CD4-positive, alpha-beta T cell treated with Interleukin-6 at 100 ng/mL for 8 hours (primary cell): ENCODE measurements around the gene ZNRF4.

Source experiments
- DNase-seq: peaks from one replicate; pipeline ENCODE4 v3.0.0-alpha.2; 2020; ENCODE audit warnings: mixed read lengths, low spot score

The ZNRF4 gene

DNA sequence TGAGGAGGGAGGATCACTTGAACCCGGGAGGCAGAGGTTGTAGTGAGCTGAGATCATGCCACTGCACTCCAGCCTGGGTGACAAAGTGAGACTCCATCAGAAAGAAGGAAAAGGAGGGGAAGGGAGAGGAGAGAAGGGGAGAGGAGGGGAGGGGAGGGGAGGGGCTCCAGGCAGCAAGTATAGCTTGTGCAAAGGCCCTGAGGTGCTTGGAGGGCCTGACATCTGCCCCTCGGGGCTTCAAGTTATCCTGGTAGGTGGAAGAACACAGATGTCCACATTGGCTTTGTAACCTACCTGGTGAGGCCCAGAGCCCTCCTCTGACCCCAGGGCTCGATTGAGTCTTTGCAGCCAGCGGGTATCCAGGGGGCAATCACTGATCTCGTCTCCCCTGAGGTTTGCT is 11.5 kb upstream of the ZNRF4 start:
- no peak for DNase-seq

DNA sequence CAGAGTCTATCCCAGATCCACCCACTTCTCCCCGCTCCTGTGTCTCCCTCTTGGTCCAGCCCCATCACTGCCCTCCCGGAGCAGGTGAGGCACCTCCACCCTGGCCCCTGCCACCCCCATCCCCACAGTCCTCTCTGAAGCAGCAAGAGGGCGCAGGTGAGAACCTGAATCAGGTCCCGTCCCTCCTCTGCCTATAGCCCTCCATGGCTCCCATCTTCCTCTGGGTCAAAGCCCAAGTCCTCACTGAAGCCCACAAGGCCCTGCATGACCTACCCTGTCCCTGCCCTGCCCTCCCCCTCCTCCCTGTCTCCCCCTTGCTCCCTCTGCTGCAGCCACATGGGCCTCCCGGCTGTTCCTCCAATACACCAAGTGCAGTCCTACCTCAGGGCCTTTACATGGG is 10.8 kb upstream of the ZNRF4 start:
- DNase-seq, result no peak

DNA sequence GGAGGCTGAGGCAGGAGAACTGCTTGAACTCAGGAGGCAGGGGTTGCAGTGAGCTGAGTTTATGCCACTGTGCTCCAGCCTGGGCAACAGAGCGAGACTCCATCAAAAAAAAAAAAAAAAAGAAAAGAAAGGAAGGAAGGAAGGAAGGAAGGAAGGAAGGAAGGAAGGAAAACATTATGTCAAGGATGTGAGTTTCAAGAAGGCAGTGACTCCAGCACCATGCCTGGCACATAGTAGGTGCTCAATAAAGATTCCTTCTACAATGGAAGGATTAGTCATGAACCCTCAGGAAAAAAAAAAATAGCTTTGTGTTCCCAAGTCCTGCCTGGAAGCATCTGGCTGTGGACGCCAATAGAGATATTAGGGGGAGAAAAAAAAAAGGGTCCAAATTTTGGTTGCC is 10.1 kb upstream of the ZNRF4 start:
- DNase-seq, result no peak

DNA sequence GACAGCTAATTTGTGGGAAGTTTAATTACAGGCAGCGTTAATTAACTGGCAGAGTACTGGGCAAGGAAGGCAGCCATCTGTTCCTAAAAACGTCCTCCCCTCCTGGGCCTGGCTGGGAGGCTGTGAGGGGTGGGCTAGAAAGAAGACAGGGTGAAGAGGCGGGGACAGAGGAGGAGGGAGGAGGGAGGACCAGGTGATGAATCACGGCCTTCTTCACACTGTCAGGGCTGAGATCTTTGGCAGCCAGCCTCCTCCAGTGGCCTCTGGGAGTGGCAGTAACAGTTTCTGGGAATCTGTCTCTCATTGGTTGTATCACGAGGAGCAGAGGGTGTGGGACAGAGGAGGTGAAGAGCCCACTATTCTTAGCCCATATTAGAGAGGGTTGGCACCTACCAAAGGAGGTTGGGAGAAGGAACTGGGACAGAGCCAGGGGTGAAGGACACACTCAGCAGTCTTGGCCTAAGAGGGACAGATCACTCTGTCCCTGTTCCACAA is 9.6 kb upstream of the ZNRF4 start:
- DNase-seq, result no peak

DNA sequence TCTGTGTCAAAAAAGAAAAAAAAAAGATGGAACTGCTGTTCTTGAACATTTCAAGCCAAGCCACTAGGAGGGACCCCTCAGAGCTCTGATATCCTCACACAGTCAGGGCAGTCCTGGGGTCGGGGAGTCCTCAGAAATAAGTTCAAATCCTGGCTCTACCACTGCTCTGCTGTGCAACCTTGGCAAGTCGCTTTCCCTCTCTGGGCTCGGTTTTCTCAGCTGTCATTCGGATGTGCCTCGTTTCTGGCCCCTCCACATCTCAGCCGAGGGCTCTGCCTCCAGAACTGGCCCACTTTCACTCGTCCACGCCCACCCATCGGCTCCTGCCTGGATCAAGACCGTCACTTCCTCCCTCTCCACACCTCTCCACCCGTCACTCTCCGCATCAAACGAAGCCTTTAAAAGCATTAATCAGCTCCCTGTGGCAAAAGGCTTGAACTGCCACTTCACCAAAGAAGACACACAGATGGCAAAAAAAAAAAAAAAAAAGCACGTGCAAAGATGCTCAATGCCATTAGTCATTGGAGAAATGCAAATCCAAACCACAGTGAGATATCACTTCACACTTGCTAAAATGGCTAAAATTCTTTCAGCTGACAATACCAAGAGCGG is 7.4 kb upstream of the ZNRF4 start:
- DNase-seq, result no peak

DNA sequence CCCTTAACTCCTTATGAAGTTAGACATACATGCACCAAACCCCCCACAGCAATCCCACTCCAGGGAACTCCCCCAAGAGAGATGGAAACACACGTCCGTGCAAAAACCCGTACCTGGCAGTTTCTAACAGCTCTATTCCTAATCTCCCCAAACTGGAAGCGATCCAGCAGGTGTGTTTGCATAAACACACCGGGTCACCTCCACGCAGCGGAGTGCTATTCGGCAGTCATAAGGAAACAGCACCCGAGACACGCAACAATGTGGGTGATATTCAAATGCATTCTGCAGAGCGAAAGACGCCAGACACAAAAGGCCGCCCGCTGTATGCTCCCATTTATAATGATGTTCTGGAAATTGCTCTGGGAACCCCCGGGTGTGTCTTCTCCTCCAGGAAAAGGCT is 6.8 kb upstream of the ZNRF4 start:
- DNase-seq, result no peak

DNA sequence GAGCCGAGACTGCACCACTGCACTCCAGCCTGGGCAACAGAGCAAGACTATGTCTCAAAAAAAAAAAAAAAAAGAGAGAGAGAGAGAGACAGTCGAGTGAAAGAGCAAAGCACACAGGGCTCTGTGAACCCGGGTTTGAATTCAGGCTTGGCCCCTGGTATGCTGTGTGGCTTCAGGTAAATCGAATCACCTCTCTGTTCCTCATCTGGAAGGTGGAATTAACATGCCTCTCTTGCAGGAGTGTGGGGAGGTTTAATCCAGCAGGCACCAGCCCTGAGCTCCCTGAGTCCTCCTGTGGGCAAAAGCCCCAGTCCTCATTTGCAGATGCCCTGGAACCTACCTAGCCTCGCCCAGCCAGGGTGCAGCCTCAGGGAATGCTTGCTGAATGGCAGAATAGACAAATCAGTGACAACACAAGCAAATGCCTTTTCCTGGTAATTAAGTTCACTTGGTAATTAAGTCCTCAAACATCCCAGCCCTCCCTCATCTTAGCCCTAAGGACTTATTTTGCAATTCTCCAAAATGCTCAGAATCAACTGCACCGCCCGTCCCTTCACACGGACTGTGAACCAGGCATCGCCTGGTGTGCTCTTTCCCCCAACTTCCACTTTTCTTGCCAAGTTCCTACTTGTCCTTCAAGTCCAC is 4.6 kb upstream of the ZNRF4 start:
- DNase-seq, result no peak

DNA sequence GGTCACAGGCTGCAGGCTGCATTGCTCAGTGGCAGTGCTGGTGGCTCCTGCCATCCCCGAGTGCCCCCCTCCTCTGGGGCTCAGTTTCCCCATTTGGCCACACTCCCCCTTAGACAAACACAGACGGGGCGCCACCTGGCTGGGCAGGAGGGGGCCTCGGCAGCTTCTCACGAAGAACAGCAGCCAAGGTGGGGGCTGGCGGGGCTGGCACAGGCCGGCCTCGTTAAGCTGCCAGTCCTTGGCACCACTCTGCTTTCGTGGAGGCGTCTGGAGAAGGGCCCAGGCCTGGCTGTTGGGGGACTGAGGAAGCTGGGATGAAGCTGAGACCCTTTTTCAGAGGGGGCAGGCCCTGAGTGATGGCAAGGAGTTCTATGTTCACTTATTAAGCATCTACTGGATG is 3.7 kb upstream of the ZNRF4 start:
- DNase-seq, result no peak

DNA sequence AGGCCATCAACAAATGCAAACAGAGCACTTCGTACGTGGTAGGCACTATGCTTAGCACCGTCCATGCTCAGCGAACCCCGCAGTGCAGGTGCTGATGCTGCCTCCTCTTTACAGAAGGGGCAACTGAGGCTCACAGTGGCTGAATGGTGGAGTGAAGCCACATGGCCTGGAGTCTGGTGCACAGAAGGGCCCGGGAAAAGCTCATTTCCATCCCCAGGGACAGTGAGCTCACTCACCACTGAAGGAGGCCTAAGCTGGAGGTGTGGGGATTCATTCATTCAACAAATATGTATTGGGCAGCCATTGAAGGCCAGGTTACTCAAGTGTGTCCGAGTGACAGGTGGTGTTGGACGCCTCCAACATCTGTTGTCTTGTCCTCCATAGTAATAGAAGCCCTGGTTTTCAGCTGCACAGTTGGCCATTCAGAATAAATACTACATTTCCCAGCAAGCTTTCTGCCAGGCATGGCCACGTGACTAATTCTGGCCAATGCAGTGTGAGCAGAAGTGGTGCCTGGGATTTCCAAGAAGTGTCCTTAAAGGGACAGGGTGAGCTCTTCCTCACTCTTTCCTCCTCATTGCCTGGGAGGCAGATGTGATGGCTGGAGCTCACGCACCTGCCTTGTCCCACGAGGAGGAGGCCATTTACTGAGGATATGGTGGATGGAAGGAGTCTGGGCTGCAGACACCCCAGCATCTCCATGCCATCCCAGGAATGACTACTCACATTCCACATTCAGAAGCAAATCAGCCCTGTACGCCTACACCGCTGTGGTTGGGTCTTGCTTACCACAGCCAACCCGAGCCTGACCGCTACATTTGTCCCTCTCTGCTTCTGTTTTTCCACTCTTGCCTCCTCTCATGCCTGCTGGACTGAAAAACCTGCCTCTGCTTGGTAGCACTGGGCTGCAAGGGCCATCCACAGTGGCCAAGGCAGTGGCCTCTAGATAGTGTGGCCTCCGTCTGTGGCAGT is 2.3 kb upstream of the ZNRF4 start:
- DNase-seq, result no peak

DNA sequence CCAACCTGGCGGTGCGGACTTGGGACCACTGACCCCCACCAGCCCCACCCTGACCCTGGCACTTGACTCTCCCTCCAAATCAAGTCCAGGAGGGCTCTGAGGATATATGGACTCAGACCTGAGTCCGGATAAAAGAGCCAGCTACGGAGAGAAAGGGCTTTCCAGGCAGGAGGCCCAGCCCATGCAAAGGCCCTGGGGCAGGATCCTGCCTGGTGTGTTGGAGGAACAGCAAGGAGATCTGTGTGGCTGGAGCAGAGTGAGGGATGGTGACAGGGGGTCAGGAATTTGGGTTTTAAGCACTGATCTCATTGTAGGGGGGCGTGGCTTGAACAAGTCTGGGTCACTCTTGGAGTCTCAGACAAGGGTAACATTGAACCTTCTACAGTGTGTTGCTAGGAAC is 474 bp upstream of the ZNRF4 start:
- no peak for DNase-seq

DNA sequence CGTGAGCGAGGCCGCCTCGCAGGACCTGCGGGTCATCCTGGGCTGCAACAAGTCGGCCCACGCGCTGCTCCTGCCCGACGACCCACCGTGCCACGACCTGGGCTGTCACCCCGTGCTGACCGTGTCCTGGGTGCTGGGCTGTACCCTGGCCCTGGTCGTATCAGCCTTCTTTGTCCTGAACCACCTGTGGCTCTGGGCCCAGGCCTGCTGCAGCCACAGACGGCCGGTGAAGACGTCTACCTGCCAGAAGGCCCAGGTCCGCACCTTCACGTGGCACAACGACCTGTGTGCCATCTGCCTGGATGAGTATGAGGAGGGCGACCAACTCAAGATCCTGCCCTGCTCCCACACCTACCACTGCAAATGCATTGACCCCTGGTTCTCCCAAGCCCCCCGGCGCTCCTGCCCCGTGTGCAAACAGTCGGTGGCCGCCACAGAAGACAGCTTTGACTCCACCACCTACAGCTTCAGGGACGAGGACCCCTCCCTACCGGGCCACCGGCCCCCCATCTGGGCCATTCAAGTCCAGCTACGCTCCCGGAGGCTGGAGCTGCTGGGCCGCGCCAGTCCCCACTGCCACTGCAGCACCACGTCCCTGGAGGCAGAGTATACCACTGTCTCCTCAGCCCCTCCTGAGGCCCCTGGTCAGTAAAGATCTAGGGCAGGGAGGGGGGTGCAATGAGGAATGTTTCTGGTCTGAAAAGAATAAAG is 1.1 kb downstream of the ZNRF4 start:
- no peak for DNase-seq

DNA sequence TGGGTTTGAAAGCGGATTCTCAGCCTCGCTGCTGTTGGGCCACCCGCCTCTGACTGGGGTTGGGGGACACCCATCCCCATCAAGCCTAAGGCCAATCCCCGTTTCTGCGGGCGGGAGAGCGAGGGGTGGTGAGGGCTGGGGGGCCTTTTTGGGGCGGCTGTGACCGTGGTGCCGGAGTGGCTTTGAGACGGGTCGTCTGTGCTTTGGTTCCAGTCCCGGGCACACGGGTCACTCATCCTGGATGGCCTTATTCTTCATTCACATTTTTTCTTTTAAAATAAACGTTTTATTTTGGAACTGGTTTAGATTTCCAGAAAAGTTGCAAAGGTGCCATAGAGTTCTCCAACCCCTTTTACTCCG is 1.6 kb downstream of the ZNRF4 start:
- no peak for DNase-seq

DNA sequence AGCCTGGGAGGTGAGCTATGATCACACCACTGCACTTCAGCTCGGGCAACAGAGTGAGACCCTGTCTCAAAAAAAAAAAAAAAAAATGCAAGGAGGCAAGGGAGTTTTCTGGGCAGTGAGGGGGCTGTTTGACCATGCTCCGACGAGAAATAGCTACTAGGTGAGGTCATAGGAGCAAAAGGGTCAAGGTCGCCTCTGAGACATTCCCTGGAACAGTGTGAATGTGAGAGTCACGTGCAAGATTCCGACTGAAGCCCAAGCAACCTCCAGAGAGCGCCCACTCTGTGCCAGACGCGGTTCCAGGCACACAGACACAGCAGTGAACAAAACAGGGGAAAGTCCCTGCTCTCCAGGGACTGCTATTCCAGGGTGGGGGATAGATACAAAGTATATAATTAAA is 2.5 kb downstream of the ZNRF4 start:
- no peak for DNase-seq

DNA sequence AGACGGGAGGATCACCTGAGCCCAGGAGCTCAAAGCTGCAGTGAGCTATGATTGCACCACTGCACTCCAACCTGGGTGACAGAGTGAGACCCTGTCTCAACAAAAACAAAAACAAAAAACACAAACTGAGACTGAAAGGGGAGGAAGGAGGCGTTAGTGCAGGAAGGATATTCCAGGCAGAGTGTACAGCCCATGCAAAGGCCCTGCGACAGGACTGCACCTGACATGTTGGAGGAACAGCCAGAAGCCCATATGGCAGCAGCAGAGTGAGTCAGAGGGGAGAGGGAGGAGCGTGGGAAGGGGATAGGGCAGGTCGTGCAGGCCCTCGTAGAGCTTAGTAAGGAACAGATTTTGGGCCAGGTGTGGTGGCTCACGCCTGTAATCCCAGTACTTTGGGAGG is 3.2 kb downstream of the ZNRF4 start:
- no peak for DNase-seq

DNA sequence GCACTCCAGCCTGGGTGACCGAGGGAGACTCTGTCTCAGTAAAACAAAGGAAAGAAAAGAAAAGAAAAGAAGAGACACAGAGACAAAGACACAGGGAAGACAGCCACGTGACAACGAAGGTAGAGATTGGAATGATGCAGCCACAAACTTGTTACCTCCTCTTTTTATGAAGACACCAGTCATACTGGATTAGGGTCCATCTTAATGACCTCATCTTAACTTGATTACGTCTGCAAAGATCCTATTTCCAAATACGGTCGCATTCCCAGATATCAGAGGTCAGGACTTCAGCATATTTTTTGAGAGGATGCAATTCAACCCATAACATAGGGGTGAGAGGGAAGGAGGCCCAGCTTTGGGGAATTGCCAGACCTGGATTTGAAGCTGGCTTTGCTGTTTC is 4.1 kb downstream of the ZNRF4 start:
- no peak for DNase-seq

DNA sequence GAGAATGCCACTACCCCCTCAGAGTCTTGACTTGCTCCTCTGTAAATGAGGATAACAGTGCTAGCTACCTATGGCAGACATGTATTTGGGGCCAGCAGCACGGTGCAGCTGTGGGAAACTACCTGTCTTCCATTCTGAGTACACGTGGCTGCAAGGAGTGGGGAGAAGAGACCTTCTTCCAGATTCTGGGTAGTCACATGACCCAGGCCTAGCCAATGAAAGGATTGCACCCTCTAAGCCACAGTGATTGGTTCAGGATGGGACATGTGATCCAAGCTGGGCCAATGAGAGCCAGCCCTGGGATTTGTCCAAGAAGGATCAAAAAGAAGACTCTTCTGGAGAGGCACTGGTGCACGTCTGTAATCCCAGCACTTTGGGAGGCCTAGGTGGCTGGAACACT is 5.5 kb downstream of the ZNRF4 start:
- no peak for DNase-seq

DNA sequence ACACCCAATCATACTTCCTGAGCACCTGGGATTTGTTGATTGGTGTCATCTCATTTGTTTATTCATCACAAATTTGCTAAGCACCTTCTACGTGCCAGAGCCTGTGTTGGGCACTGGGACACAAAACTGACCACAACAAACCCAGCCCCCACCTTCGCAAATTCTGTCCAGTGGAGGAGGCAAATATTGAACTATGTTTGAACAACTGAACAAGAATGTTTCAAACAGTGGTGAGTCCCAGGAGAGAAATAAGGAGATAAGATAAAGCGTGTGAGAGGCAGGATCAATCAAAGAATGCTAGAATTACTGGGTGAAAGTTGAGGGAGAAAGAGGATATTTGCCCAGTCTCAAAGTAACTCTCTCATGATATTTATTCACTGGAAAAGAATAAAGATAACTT is 8.7 kb downstream of the ZNRF4 start:
- DNase-seq, result no peak

DNA sequence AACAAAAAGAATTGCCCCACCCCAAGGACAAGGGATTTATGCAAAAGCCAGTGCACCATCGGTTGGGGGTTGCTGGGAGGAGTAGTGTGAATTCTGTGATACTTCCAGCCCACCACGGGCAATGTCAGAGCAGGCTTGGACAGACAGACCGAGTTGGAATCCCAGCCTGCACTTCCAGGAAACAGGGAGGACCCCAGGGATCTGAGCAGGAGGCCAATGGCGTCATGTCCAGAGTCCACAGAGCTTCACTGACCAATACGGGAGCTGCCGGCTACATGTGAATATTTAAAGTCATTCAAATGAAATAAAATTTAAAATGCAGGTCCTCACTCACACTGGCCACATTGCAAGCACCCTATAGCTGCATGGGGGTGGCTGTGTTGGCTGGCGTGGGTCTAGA is 10.9 kb downstream of the ZNRF4 start:
- no peak for DNase-seq

DNA sequence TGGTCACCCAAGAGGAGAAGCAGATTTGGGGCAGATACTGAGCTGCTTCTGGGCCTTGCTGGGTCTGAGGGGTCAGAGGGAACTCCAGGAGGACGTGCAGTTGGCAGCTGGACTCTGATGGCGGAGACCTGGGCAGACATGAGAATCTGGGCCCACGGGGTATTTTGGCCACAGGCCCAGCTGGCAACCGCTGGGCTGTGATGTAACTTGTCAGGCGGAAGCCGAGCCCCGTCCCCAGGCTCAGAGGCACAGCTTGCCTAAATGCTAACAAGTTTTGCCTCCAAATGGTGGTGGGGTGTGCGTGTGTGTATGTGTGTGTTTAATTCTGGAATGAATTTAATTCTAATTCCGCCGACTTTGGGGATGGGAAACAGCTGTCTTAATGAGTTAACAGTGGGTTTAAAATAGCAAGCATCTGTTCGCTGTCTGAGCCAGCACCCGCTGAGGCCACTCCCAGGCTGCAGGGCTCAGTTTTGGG is 11.6 kb downstream of the ZNRF4 start:
- no peak for DNase-seq

DNA sequence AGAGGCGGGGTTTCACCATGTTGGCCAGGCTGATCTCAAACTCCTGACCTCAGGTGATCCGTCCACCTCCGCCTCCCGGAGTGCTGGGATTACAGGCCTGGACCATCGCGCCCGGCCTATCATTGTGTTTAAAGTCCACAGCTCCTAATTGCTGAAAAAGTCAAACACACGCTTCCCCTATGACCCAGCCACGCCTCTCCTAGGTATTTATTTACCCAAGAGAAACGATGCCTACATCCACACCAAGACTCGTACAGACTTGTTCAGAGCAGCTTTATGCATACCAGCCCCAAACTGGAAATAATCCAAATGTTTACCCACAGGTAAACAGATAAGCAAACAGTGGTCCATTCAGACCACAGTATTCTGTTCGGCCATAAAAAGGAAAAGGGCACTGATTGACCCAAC is 15.1 kb downstream of the ZNRF4 start:
- DNase-seq, result no peak

DNA sequence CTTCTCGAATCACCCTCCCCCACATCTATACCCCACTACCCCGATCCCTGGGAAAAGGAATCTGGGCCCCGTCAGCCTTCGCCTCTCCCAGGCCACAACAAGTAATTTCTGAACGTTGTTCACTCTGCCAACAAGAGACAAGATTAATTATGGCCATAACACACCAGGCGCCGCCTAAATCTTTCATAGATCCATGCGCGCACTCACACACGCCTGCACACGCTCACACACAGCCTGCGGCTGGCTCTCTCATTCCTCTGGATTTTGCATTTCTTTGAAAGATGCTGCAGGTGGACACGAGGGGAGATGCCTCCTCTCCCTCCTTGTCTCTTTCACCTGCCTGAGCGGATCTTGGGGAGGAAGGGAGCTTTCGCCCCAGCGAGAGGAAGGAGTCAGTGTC is 17.1 kb downstream of the ZNRF4 start:
- DNase-seq, result no peak

DNA sequence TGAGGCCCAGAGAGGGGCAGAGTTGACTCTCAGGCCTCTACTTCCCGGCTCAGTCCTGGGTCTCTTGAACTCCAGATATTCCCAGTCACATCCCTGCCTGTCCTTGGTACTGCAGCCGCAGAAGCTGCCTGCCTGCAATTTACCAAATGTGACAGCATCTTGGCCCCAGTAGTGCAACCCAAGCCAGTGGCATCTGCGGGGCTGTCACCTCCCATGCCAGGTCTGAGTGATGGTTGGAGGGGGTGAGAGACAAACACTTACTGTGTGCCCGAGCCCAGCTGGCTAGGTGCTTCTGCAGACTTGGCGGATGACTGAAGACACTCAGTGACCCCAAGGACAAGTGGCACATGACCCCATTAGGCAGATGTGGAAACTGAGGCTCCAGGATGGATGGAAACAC is 18.4 kb downstream of the ZNRF4 start:
- DNase-seq, result no peak
